G401 (cell line): ENCODE results near the gene RELT. TPM values are rescaled to one million over a fixed set of nuclear protein-coding genes. Genes with fewer than 3 reads are reported as not detected.

Source experiments
- DNase-seq: peaks from one replicate; pipeline ENCODE4 v3.0.0-alpha.2; 2015; ENCODE audit warnings: low spot score
- in situ Hi-C: cut with HindIII; loops from 2 replicates; pipeline ENCODE4 v1.10.0; 2016; ENCODE audit warnings: low sequenced_read_pairs, mixed read lengths
- total RNA-seq: library from RNA; depleted of rRNA; stranded (reverse); fragments of >200 nt; shearing (Covaris generic); gene quantifications from 2 replicates; pipeline ENCODE4 v1.2.3, GENCODE V29; 2014

The RELT gene
- total RNA-seq, 1 experiment from 2014 or later, result 6.7 TPM

DNA sequence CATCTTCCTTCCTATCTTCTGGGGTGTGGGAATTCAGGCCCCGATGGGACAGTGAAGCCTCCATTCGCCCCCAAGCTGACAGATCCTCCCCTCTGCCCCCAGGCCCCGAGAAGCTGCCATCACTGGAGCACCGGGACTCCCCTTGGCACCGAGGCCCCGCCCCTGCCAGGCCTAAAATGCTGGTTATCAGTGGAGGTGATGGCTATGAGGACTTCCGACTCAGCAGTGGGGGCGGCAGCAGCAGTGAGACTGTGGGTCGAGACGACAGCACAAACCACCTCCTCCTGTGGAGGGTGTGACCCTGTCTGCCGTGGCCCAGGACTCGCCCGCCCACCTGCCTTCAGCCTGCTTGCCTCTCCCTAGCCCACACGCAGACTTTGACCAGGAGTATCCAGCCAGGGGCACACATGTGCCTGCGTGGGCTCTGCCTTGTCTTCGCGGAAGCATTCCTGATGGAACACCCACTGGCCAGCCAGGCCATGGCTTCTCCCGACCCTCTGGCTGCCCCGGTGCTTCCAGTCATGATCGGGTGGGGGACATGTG is 8.6 kb upstream of the RELT start:
- in situ Hi-C loops, result no loop called here
- DNase-seq, result no peak

DNA sequence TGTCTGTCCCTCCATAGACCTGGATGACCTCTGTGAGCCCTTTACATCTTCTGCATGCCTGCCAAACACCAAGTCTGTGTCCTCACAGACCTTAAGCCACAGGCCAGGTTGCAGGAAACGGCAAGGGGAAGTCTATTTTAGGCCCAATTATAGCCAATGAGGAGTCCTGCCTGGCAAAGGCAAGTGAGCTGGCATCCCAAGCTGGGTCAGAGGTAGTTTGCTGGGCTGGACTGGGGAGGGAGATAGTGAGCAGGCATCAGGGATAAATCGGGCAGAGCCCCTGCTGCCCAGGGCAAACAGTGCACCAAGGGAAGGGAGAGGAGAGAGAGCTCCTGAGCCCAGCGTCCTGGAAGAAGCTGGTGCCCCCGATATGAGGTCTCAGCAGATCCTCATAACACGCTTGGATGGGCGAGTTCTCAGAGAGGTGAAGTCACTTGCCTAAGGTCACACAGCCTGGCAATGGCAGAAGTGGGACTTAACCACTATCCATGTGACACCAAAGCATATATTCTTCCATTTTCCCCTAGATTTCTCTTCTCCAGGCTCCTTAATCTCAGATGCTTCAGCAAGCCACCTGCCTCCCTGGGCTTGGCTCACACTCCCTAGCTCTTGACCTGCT is 3.7 kb upstream of the RELT start:
- no peak for DNase-seq
- in situ Hi-C loops, result no loop called here

DNA sequence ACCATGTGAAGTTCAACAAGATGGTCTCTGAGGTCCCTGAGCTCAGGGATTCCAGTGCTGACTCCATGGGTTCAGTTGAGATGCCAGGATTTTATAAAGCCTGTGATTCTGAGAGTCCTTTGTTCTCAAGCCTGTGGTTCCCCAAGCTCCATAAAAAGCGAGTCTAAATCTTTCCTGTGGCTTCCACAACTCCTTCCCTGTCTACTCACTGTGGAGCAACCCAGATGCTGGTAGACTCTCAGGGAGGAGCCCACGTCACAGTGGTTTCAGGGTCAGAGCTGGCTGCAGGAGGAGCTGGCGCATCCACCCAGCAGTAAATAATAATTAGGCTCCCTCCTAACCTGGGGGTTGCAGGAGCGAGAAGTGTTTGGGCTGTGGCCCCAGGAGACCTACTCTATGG is 2.0 kb upstream of the RELT start:
- no peak for DNase-seq
- in situ Hi-C loops, result no loop called here

DNA sequence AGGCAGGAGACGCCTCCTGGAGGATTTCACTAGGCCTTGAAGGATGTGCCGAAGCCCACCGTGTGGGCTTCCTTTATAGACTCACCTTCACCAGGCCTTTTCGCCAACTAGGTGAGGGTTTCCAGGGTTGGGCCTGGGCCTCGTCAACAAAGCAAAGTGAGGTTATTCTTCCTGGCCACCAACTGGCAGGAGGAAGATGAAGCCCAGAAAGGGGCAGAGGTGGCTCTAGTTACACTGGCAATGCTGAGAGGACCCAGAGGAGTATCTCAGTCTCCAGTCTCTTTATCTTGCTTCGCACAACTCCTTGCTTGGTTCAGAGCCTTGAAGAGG is 404 bp upstream of the RELT start:
- in situ Hi-C loops, result no loop called here
- DNase-seq, result no peak

DNA sequence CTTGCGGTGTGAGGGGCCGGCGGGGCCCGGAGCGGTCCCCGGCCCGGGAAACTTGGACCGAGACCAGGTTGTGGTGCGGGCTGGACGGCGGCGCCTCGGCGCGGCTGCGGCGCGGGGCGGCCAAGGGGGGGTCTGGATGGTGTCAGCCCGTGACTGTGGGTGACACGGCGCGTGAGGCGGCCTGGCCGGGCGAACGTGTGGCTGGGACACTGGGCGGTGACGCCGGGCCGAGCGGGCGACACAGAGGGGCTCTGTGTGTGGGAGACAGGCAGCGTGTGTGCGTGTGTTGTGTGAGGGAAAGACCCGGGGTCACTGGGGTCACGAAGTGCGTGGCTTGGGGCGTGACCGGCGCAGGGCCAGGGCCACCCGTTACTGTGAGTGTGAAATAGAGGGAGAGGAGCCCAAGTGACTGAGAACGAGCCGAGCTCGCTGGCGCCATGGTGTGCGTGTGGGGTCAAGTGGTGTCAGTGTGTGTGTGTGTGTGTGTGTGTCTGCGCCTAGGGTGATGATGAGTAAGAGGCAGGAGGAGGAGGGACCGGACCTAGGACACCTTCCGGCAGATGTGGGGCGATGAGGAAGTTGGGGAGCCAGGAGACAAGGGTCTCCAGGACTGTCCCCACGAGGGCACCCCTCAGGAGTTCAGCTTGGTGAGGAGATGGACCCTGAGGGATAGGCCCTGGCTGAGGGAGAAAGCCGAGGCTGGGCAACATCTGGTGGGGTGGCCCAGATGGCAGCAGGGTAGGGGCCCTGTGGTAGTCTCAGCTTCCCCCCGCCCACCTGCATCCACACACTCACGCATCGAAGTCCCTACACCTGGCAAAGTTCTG is 817 bp downstream of the RELT start:
- no peak for DNase-seq
- in situ Hi-C loops, result no loop called here

DNA sequence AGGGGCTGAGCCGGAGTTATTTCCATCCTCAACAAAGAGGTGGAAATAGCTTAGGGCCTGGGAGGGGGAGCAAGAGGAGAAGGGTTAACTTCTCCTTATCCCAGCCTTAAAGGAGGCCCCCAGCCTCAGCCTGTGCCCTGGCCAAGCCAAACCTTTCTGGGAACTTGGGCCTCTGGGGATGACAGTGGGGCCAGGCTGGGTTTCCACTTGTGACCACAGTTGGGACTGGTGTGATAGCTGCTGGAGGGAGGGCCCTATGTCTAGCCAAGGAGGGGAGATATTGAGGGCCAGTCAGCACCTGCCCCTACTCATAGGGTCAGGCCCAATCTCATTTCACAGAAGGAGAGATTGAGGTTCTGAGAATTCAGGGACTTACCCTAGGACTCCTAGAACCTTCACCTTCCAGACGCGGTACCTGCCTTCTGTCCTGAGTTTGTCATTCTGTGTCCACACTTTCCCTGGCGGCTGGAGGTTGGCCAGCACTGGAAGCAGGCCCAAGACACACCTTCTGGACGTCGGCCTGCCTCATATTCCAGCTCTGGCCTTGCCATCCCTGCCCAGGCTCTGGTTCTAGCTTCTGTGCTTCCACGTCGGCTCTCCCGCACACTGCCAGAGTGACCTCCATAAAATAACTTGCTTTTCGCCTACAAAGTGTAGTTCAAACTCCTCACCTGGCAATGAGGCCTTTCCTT is 3.1 kb downstream of the RELT start:
- DNase-seq, result peak; percentile 77
- in situ Hi-C loops, result no loop called here

DNA sequence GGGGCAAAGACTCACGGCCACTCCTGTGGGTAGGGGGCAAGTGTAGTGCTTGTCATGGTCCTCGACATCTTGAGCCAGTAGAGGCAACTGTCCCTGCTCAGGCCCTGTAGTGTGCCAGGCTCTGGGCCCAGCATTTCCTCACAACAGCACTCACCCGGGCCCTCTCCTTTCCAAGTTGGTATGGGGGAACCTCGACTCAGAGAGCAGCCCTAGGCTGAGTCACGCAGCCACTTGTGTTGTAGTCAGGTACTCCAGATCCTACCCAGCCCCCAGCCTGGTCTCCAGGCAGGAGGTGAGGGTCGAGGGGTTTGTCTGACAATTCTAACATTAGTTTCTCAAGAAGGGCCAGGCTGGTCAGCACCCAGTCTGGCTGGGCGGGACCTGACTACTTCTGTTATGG is 4.1 kb downstream of the RELT start:
- DNase-seq, result no peak
- in situ Hi-C loops, result no loop called here

DNA sequence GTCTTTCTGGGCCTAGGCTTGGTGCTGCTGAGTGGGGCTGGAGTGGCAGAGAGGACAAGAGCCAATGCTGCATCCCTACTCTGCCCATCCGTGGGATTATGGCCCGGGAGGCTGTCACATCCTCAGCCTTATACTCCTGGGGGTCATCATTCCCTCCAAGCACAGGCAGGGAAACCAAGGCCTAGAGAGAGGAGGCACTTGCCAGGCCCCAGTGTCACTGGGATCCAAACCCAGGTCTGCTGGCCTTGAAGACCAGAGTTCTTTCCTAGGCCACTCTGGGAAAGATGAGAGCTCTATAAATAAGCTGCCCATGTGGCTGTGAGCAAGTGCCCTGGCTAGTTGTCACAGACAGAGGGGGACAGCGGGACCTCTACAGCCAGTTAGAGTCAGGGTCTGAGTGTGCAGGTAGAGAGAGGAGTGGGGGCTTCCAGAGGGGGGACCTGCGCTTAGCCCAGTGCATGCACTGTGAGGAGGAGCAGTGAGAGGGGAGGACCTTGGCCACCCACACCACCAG is 4.8 kb downstream of the RELT start:
- in situ Hi-C loops, result no loop called here
- DNase-seq, result no peak

DNA sequence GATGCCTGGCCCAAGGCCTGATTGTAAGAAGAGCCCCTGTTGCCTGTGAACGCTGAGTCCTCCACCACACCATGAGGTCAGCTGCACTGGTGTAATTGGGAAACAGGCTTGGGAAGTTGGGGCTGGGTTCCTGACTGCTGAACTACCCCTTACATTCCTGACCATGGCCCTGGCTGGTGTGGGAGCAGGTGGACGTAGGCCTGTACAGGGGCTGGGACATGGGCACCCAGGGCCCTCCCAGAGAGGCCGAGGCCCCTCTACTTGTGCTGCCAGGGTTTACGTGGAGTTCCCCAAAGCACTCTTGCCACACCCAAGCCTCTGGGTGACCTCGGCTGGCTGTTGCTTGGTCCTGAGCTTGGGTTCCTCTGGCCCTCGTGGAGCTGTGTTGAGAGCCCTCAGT is 5.4 kb downstream of the RELT start:
- DNase-seq, result no peak
- in situ Hi-C loops, result no loop called here

DNA sequence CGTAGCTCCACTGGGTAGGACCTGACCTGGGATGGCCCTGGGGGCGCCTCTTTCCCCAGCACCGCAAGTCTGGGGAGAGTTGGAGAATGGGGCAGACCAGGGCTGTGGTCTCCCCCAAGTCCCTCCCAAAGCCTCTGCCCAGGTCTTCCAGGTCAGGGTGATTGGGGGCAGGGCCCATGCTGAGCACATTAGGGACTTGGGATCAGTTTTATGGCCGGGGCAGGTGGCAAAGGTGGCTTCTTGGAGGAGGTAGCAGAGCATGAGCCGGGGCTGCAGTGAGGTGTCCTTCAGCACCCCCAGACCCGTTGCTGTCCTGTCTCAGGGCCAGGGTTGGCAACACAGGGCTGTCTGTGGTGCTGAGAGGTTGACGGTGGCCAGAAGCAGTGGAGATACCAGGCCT is 6.0 kb downstream of the RELT start:
- DNase-seq, result no peak
- in situ Hi-C loops, result no loop called here

DNA sequence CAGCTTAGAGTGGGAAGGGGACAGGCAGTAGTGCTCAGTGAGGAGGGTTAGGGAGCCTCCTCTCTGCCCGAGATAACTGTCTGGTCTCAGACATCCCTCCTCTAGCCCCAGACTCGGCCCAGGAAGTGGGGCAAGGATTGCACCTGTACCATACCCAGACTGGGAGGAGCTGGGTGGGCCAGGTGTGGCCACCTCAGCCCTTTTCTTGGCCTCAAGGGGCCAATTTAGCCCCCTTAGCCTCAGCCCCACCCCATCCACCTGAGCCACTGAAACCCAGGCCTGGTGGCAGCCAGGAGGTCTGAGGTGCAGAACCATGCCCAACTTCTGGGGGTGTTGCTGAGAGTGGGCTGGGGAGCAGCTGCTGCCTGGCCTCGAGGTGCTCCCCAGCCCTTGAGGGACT is 6.5 kb downstream of the RELT start:
- in situ Hi-C loops, result no loop called here
- DNase-seq, result no peak

DNA sequence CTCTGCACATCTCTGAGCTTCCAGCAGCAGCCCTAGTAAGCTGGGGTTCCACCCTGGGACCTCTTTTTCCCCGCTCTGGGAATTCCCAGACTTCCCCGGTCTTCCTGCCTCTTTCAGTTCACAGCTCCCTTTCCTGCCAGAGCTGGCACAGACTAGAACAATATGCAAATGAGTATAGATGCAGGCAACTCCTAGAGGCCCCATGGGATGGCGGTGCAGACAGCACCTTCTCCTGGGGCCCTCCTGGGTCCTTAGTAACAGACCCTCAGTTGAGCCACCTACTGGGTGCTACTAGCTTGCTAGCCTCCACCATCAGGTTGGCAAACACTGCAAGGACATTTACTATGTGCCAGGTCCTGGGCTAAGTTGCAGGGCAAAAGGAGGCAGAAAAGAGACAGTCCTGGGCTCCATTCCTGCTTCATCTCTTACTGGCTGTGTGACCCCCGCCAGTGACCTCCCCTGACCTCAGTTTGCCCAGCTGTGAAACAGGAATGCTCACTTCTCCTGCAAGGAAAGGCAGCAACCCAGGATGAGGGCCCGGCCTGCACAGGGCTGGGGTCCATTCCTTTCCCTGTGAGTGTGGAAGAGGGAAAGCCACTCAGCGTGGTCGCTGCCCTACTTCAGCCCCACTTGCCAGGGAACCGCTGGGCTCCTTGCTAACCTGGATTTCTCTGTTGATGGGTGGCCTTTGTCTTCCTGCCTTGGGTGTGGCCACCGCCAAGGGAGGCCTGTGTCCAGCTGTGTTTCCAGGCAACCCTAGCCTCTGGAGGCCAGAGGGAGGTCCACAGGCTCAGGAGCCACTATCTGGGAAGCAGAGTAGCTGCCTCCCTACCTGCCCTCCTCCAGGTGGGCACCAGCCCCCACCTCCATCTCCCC is 7.3 kb downstream of the RELT start:
- DNase-seq, result no peak
- in situ Hi-C loops, result no loop called here

DNA sequence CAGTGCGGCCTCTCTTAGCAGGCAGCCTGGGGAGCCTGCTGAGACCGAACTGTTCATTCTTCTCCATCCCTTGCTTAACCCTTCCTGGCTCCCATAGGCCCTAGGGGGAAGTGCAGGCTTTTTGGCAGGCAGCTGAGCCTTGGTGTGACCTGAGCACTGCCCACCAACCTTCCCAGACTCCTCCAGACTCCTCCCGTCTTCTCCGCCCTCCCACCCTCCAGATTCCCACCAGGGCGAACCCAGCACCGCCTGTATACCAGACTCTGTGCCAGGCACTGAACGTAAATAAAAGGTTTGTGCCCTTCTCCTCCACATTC is 7.9 kb downstream of the RELT start:
- in situ Hi-C loops, result no loop called here
- DNase-seq, result no peak

DNA sequence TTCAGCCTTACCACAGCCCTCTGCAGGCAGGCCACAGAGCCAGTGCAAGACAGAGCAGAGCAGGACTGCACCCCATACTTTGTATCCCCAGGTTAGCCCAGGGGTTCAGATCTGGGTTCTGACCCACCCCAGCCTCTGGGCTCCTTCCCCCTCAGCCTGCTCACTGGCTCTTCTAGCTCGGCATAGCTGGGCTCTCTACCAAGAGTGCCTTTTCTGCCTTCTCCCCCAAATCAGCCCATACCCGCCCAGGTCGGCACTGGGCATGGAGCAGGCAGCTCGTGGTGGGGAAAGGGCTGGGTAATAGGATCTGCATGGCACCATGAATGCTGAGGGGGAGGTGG is 8.3 kb downstream of the RELT start:
- no peak for DNase-seq
- in situ Hi-C loops, result no loop called here

DNA sequence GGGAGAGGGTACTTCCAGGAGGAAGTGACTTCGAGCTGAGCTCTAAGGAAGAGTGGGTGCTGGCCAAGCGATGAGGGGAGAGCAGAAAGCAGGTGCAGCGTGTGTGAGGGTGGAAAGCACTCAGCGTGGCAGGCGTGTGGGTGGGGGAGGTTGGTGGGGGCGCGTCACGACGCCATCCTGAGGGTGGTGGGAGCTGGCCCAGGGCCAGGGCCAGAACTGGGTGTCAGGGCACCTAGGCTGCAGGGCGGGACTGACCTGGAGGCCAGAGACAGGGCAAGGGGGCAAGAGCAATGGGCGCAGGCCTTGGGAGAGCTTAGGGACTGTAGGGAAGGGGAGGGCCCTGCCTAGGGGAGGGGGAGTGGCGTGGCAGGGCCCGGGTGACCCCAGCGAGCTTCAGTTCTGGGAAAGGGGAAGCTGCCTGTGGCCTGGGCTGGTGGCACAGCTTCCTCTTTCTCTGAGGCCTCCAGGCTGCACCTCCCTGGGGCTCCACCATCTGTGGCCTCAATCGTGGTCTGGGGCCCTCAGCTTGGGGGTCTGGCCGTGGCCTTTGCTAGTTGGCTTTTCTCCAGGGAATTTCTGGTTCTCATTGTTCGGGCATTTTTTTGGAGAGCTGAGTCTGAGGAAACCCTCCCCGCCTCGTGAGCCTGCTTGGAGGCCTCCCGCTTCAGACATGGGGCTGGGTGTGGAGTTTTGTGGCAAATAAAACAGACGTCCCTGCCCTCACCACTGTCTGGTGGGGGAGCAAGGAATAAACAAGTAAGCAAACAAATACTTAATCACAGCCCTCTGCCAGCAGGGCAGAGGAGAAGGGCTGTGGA is 8.9 kb downstream of the RELT start:
- in situ Hi-C loops, result no loop called here
- no peak for DNase-seq

DNA sequence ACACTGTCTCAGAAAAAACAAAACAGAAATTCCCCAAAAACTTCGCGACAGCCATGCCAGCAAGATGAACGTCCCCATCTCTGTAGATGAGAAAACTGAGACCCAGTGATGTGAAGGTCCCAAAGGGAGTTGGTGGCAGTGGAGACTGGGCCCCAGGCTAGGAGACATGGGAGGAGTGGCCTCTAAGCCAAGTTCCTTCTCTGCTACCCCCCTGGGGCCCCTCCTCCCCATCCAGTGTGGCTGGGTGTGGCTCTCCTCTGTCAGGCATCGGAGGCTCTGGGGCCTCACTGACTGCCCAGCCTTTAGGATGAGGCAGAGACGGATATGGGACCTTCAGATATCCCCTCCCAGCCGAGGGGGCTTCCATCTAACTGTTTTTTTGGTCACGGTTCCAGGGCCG is 9.8 kb downstream of the RELT start:
- in situ Hi-C loops, result no loop called here
- no peak for DNase-seq

DNA sequence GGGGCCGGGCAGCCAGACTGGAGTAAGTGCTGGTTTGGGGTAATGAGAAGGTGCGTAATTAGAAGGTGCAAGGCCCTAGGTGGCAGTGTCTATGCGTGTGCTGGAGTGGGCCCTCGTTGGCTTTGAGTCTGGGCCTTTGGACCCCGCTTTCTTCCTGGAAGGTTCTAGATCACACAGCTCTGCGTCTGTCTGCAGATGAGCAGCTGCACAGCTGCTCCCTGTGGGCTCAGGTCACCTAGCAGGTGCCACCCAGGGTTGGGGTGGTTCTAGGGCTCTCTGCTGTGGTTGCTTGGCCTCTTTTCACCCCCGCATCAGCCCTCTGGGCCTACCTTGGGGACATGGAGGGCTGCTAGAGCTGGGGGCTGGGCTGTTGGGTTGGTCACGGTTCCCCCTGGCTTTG is 10.3 kb downstream of the RELT start:
- DNase-seq, result no peak
- in situ Hi-C loops, result no loop called here

DNA sequence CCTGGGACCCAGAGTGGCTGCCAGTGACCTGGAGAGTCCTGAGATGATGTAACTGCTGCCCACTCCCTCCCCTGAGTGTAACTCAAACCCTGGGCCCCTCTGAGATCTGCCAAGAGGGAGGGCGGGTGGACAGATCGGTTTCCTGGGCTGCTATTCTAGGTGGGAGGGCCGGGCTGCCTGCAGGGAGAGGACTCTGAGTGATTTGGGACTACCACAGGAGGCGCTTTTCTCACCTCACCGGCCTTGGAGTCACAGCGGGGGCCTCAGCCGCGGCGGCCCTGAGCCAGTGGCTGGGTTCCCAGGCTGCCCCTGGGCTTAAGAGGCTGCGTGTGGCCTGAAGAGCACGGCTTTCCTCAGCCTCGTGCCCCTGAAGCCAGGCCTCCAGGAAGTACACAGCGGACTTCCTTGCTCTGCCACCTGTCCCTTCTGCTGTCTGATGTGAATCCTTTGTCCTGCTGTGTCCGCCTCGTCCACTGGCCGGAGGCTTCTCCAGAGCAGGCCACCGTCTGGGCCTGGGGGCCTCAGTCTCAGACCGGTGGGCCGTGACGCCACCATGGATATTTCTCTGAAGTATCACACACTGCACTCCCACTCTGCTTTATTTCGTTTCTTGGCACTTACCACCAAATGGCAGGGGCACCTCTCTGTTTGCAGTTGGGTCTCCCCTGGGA is 11.5 kb downstream of the RELT start:
- in situ Hi-C loops, result no loop called here
- peak; percentile 58 for DNase-seq
